Endometrial microvascular endothelial cells (primary cell): ENCODE results near the gene PSME3IP1. TPM values are rescaled to one million over a fixed set of nuclear protein-coding genes. Genes with fewer than 3 reads are reported as not detected.
"Not testable (repeated sequence)": the region's sequence is repeated elsewhere in the genome, so short reads cannot be mapped to it uniquely, and the experiment has no call there.

ENCODE experiments used
- in situ Hi-C: cut with HindIII; loops from 2 replicates; pipeline ENCODE4 v1.10.0; 2017; ENCODE audit warnings: low sequenced_read_pairs, low pct_unique_long_range_greater_than_20kb; ENCODE audit errors: inconsistent ontology term
- total RNA-seq: library from RNA; depleted of rRNA; stranded (reverse); fragments of >200 nt; gene quantifications from one replicate; pipeline ENCODE4 v1.2.3, GENCODE V29; 2015; ENCODE audit errors: inconsistent ontology term

The PSME3IP1 gene
- total RNA-seq, 1 donor from 2014 or later = 34.1 TPM

GRCh38 chr16:57113042-57113453 is 72.8 kb downstream of the PSME3IP1 start:
- in situ Hi-C loops = no loop called here

DNA sequence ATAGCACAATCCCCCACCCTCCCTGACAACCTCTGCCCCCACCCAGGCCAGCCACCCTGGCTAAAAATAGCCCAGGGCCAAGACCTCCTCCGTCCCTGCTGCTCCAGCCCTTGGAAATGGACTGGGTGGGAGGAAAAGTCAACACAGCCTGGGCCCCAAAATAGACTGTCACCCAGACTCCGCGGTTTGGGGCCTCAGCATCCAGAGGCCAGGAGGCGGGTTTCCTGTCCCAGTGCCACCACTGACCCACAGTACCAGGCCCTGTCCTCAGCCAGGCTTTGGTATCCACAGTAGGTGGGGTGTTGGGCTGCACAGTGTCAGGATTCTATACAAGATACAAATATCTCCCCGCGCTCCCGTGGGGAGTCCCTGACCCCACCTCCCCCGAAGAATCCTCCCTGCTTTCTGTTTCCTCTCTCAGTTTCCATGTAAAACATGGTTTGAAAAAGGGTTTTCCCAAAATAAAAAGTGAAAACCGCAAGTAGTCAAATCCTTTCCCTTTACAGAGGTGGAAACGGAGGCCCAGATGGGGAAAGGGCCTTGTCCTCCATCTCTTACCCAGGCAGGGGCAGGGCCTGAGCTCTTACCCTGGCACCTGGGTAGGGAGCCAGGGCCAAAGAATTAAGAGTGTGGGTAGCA is 73.3 kb downstream of the PSME3IP1 start:
- in situ Hi-C loops = no loop called here

DNA sequence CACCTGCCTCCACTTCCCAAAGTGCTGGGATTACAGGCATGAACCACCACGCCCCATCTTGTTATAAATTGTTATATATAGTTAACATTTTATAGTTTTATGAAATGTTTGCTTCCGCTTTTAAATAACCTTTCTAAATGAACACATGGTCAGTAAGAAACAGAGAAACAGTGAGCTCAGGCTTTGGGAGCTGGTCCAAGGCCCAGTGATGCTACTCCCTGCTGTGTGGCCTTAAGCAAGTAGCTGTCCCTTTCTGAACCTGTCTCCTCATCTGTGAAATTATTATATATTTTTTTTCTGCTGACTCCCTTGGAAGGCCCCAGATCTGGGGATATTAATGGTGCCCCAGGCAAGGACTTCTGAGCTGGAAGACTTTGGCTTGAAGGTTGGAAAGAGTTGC is 74.4 kb downstream of the PSME3IP1 start:
- in situ Hi-C loops = no loop called here

DNA sequence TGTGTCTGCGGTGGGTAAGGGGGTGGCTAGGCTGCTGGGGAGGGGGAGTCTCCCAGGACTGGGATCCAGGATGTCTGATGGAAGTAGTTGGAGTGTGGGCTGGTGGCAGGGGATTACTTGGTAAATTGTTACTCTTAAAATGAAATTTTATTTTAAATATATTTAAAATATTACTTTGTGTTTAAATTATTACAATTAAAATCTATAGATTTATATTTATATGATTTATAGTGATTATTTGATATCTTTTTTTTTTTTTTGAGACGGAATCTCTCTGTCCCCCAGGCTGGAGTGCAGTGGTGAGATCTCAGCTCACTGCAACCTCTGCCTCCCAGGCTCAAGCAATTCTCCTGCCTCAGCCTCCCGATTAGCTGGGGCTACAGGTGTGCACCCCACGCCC is 74.9 kb downstream of the PSME3IP1 start:
- in situ Hi-C loops = no loop called here

GRCh38 chr16:57109259-57110105 is 76.4 kb downstream of the PSME3IP1 start:
- in situ Hi-C loops = not testable (repeated sequence)

- in situ Hi-C loops = no loop called here
These were observed 77.4 kb downstream of the PSME3IP1 start for GRCh38 chr16:57108432-57108831.

DNA sequence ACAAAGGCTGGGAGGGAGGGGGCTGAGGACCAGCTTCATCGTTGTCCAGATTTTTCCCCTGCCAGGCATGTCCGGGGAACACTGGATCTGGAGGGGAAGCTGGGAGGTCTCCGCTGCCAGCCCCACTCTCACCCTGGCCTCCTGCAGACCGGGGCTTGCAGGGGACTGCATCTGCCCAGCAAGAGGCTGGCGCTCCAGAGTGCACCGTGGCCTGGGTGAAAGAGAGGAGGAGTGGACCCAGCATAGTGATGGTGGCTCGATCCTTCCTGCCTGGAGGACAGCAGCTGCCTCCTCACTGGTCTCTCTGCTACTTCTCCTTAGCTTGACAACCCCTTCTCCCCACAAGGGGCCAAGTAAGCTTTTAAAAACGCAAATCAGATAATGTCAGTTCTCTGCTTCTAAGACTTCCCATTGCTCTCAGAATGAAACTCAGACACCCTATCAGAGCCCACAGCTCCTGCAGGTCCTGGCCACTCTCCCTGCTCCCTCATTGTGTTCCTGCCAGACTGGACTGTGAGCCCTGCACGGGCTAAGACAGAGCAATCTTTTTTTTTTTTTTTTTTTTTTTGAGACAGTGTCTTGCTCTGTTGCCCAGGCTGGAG is 78.4 kb downstream of the PSME3IP1 start:
- in situ Hi-C loops = no loop called here

- in situ Hi-C loops = no loop called here
These were observed 79.1 kb downstream of the PSME3IP1 start for GRCh38 chr16:57106767-57107166.

GRCh38 chr16:57105184-57105583 is 80.7 kb downstream of the PSME3IP1 start:
- in situ Hi-C loops = no loop called here

DNA sequence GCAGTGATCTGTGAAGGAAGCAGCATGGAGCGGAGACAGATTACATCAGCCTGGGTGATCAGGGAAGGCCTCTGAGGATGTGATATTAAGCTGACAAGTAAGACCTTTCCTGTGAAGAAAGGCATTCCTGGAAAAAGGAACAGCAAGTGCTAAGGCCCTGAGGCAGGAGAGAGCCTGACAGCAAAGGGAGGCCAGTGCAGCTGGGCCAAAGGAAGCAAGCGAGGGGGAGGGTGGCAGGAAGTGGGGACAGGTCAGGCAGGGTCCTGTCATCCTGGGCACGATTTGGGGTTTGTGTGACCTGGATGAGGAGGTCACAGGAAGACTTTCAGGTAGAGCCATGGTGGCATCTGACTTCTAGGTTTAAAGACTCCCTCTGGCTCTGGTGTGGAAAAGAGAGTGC is 81.1 kb downstream of the PSME3IP1 start:
- in situ Hi-C loops = no loop called here

GRCh38 chr16:57102888-57103851 is 82.7 kb downstream of the PSME3IP1 start:
- in situ Hi-C loops = no loop called here

Other genes starting within 250 kb of the PSME3IP1 start
- 14.7 TPM for gene CETP, start 224.1 kb downstream of the PSME3IP1 start, total RNA-seq
- gene NLRC5, start 196.5 kb downstream of the PSME3IP1 start, total RNA-seq = 35.0 TPM
- 87.9 TPM for gene CPNE2, start 93.5 kb downstream of the PSME3IP1 start, total RNA-seq
- 37.4 TPM for gene RSPRY1, start 290 bp upstream of the PSME3IP1 start, total RNA-seq
- gene ARL2BP, start 59.2 kb upstream of the PSME3IP1 start, total RNA-seq = 132 TPM
- 0.56 TPM for gene PLLP, start 98.6 kb upstream of the PSME3IP1 start, total RNA-seq
- not detected for gene CCL22, start 172.7 kb upstream of the PSME3IP1 start, total RNA-seq
- 1.0 TPM for gene CX3CL1, start 186.5 kb upstream of the PSME3IP1 start, total RNA-seq
- gene CCL17, start 218.7 kb upstream of the PSME3IP1 start, total RNA-seq = not detected